G401 (cell line): ENCODE data around the gene MT3. TPM values are rescaled to one million over a fixed set of nuclear protein-coding genes. Genes with fewer than 3 reads are reported as not detected.

Source experiments
- DNase-seq: peaks from one replicate; pipeline ENCODE4 v3.0.0-alpha.2; 2015; ENCODE audit warnings: low spot score
- in situ Hi-C: cut with HindIII; loops from 2 replicates; pipeline ENCODE4 v1.10.0; 2016; ENCODE audit warnings: low sequenced_read_pairs, mixed read lengths
- total RNA-seq: library from RNA; depleted of rRNA; stranded (reverse); fragments of >200 nt; shearing (Covaris generic); gene quantifications from 2 replicates; pipeline ENCODE4 v1.2.3, GENCODE V29; 2014; rRNA removed

Gene MT3
- total RNA-seq, 1 experiment from 2014 or later, result not detected

- no peak for DNase-seq
- in situ Hi-C loops, result no loop called here
Measured at GRCh38 chr16:56640076-56640475, 50.7 kb downstream of the MT3 start.

Other genes with a start within 250 kb of the MT3 start
- gene AMFR, start 164.0 kb upstream of the MT3 start, total RNA-seq, result 77.0 and 94.4 TPM in 2 replicates
- gene NUDT21, start 138.2 kb upstream of the MT3 start, total RNA-seq, result 106 and 165 TPM in 2 replicates
- 69.8 and 82.3 TPM in 2 replicates for gene OGFOD1, start 138.0 kb upstream of the MT3 start, total RNA-seq
- 72.5 and 83.8 TPM in 2 replicates for gene BBS2, start 69.5 kb upstream of the MT3 start, total RNA-seq
- not detected in 2 replicates for gene MT4, start 24.5 kb upstream of the MT3 start, total RNA-seq
- 0.43 TPM in 1 of 2 replicates, not detected in the other for gene MT2A, start 19.1 kb downstream of the MT3 start, total RNA-seq
- not detected in 2 replicates for gene MT1E, start 36.3 kb downstream of the MT3 start, total RNA-seq
- gene MT1M, start 43.1 kb downstream of the MT3 start, total RNA-seq, result not detected in 2 replicates
- gene MT1A, start 49.1 kb downstream of the MT3 start, total RNA-seq, result not detected in 2 replicates
- not detected in 2 replicates for gene MT1B, start 62.4 kb downstream of the MT3 start, total RNA-seq
- gene MT1F, start 68.4 kb downstream of the MT3 start, total RNA-seq, result not detected in 2 replicates
- not detected in 2 replicates for gene MT1G, start 78.5 kb downstream of the MT3 start, total RNA-seq
- gene MT1H, start 80.3 kb downstream of the MT3 start, total RNA-seq, result not detected in 2 replicates
- gene MT1X, start 92.9 kb downstream of the MT3 start, total RNA-seq, result 0.80 TPM in 1 of 2 replicates, not detected in the other
- 112 and 136 TPM in 2 replicates for gene NUP93, start 140.6 kb downstream of the MT3 start, total RNA-seq